DMS114 treated with DMSO at 0.1 percent for 48 hours (cell line): Measurements from ENCODE around the gene EBP.
"Not testable (repeated sequence)": the region's sequence is repeated elsewhere in the genome, so short reads cannot be mapped to it uniquely, and the experiment has no call there.

Source experiments
- DNase-seq: peaks from one replicate; lab custom pipeline; 2025; ENCODE audit not compliant: unreplicated experiment; lab: John Stamatoyannopoulos, UW

The EBP gene

GRCh38 chrX:48520976-48521352, 644 bp upstream of the EBP start:
- DNase-seq: no peak

GRCh38 chrX:48522291-48522690, 683 bp downstream of the EBP start:
- DNase-seq: no peak

GRCh38 chrX:48523682-48524081, 2.1 kb downstream of the EBP start:
- no peak for DNase-seq

- DNase-seq: not testable (repeated sequence)
These were observed 4.2 kb downstream of the EBP start for GRCh38 chrX:48525853-48526252.

GRCh38 chrX:48530736-48531135, 9.1 kb downstream of the EBP start:
- DNase-seq: no peak

- DNase-seq: no peak
These were observed 9.9 kb downstream of the EBP start for GRCh38 chrX:48531358-48531959.

- no peak for DNase-seq
These were observed 10.6 kb downstream of the EBP start for GRCh38 chrX:48532161-48532560.

- DNase-seq: no peak
These were observed 11.6 kb downstream of the EBP start for GRCh38 chrX:48533165-48533564.

GRCh38 chrX:48538641-48539344, 17.2 kb downstream of the EBP start:
- DNase-seq: no peak

GRCh38 chrX:48539345-48540027, 17.9 kb downstream of the EBP start, which contains the start of gene TBC1D25:
Gene TBC1D25, plus strand, starts transcription at chrX:48539714. Its CDS starts 84 bp downstream, at chrX:48539798.
- DNase-seq: peak; percentile 91

GRCh38 chrX:48540028-48540375, 18.4 kb downstream of the EBP start:
- no peak for DNase-seq

- DNase-seq: no peak
These were observed 18.9 kb downstream of the EBP start for GRCh38 chrX:48540480-48540879.

GRCh38 chrX:48541140-48541814, 19.7 kb downstream of the EBP start:
- DNase-seq: no peak

GRCh38 chrX:48548871-48549270, 27.3 kb downstream of the EBP start:
- no peak for DNase-seq

GRCh38 chrX:48555731-48556325, 34.2 kb downstream of the EBP start:
- DNase-seq: not testable (repeated sequence)

- DNase-seq: no peak
These were observed 36.7 kb downstream of the EBP start for GRCh38 chrX:48558271-48558670.

GRCh38 chrX:48559636-48560035, 38.0 kb downstream of the EBP start:
- no peak for DNase-seq

GRCh38 chrX:48560056-48560455, 38.4 kb downstream of the EBP start:
- no peak for DNase-seq

GRCh38 chrX:48560681-48561080, 39.1 kb downstream of the EBP start:
- no peak for DNase-seq

- no peak for DNase-seq
These were observed 48.4 kb downstream of the EBP start for GRCh38 chrX:48569958-48570357.

- no peak for DNase-seq
These were observed 52.2 kb downstream of the EBP start for GRCh38 chrX:48573690-48574269.
